Activated CD4-positive, alpha-beta T cell treated with anti-CD3 and anti-CD28 coated beads, Interleukin-2, amount 10 ng/mL, durations not matched to agents 7 days and 5 days (primary cell): ENCODE measurements around the gene SGK1. TPM values are rescaled to one million over a fixed set of nuclear protein-coding genes. Genes with fewer than 3 reads are reported as not detected.

Experiments used
- CTCF ChIA-PET: fragments of 350-600 bp; sonication (Branson Sonifier 250); formaldehyde crosslinking; loops from one replicate; lab custom pipeline; 2021; ENCODE audit warnings: antibody characterized with exemption; lab: Charles Lee
- POLR2A ChIA-PET: fragments of 350-600 bp; sonication (Branson Sonifier 250); formaldehyde crosslinking; loops from one replicate; lab custom pipeline; 2021; ENCODE audit warnings: antibody characterized with exemption; lab: Charles Lee
- DNase-seq: peaks from one replicate; pipeline ENCODE4 v3.0.0-alpha.2; 2020
- H3K27ac Mint-ChIP-seq: one replicate; pipeline ENCODE4 v1.8.0; 2021; ENCODE audit warnings: mild to moderate bottlenecking, moderate library complexity, mixed read lengths
- H3K27me3 Mint-ChIP-seq: one replicate; pipeline ENCODE4 v1.8.0; 2021; ENCODE audit warnings: mixed read lengths
- H3K36me3 Mint-ChIP-seq: one replicate; pipeline ENCODE4 v1.8.0; 2021; ENCODE audit warnings: low read depth, mixed read lengths
- H3K4me1 Mint-ChIP-seq: one replicate; pipeline ENCODE4 v1.8.0; 2021; ENCODE audit warnings: mixed read lengths
- H3K4me3 Mint-ChIP-seq: one replicate; pipeline ENCODE4 v1.8.0; 2021; ENCODE audit warnings: mild to moderate bottlenecking, moderate library complexity, mixed read lengths
- H3K9me3 Mint-ChIP-seq: one replicate; pipeline ENCODE4 v1.8.0; 2021; ENCODE audit warnings: mixed read lengths
- total RNA-seq, 2 experiments: library from RNA; stranded (reverse); gene quantifications; one replicate each; pipeline ENCODE4 v1.2.3, GENCODE V29; 2021

Gene SGK1
- total RNA-seq, 2 experiments from 2014 or later, result 12.1 to 12.8 TPM

- Mint-ChIP-seq H3K4me3 (peak overlapping the region; percentile 97), H3K36me3 (peaks cover 33% of the 10 kb centered on the region), H3K4me1 (peaks cover 56% of the 10 kb centered on the region), H3K27ac (peak overlapping the region; percentile 97), H3K27me3 (peaks cover 13% of the 10 kb centered on the region), H3K9me3 (no peaks in the 10 kb centered on the region)
- CTCF ChIA-PET, result interaction anchor here (0.6 to 1.6 kb wide), 9 partner anchors 9 to 839 kb away, joined by 3 to 11 read pairs (median 3); no protein-coding TSS in a partner anchor
- POLR2A ChIA-PET, result no interaction called here
- DNase-seq, result peak; percentile 90
Observed at GRCh38 chr6:134174672-134175531, 143.0 kb downstream of the SGK1 start.

- POLR2A ChIA-PET, result interaction anchor here (0.5 kb wide), 1 partner anchor 648 kb away, joined by 7 read pairs; no protein-coding TSS in a partner anchor
Observed at GRCh38 chr6:134173936-134174671, 143.8 kb downstream of the SGK1 start.

DNA sequence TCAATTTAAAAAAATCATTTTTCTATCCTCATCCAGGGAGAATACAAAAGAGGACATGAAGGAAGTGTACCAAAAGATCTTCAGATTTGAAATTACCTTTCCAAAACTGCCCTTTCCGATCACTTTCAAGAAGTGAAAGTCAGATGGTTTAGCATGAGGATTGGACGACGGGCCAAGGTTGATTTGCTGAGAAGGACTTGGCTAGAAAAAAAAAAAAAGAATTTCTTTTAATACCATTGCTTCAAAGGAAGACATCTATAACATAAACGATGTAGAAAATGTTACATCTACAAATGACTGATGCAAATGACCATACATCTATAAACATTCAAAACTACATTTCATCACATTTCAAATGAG is 144.6 kb downstream of the SGK1 start:
- no peaks in the 10 kb centered on the region for H3K9me3 Mint-ChIP-seq
- peak overlapping the region; percentile 97 for H3K4me3 Mint-ChIP-seq
- H3K27me3 Mint-ChIP-seq, result peaks cover 13% of the 10 kb centered on the region
- no peak for DNase-seq
- H3K27ac Mint-ChIP-seq, result no peak overlapping the region
- CTCF ChIA-PET, result interaction anchor here (0.6 to 1.6 kb wide), 12 partner anchors 8 to 767 kb away, joined by 3 to 11 read pairs (median 3); no protein-coding TSS in a partner anchor
- H3K4me1 Mint-ChIP-seq, result peaks cover 50% of the 10 kb centered on the region
- peaks cover 38% of the 10 kb centered on the region for H3K36me3 Mint-ChIP-seq
- POLR2A ChIA-PET, result interaction anchor here (0.5 kb wide), 1 partner anchor 649 kb away, joined by 7 read pairs; no protein-coding TSS in a partner anchor

More at GRCh38 chr6:134173936-134174671, 143.8 kb downstream of the SGK1 start:
- Mint-ChIP-seq H3K9me3 (no peaks in the 10 kb centered on the region), H3K4me3 (peak overlapping the region; percentile 97), H3K27ac (peak overlapping the region; percentile 97), H3K27me3 (peaks cover 13% of the 10 kb centered on the region), H3K4me1 (peaks cover 53% of the 10 kb centered on the region), H3K36me3 (peaks cover 36% of the 10 kb centered on the region)
- DNase-seq, result peak; percentile 88
- CTCF ChIA-PET, result interaction anchor here (0.6 to 1.6 kb wide), 16 partner anchors 9 to 840 kb away, joined by 3 to 11 read pairs (median 3); no protein-coding TSS in a partner anchor

- Mint-ChIP-seq H3K36me3 (peaks cover 40% of the 10 kb centered on the region), H3K9me3 (no peaks in the 10 kb centered on the region), H3K4me1 (peaks cover 45% of the 10 kb centered on the region), H3K27me3 (peaks cover 13% of the 10 kb centered on the region), H3K4me3 (peak overlapping the region; percentile 97), H3K27ac (no peak overlapping the region)
- ChIA-PET CTCF (no interaction called here), POLR2A (no interaction called here)
- DNase-seq, result no peak
Observed at GRCh38 chr6:134172706-134173365, 145.1 kb downstream of the SGK1 start.

DNA sequence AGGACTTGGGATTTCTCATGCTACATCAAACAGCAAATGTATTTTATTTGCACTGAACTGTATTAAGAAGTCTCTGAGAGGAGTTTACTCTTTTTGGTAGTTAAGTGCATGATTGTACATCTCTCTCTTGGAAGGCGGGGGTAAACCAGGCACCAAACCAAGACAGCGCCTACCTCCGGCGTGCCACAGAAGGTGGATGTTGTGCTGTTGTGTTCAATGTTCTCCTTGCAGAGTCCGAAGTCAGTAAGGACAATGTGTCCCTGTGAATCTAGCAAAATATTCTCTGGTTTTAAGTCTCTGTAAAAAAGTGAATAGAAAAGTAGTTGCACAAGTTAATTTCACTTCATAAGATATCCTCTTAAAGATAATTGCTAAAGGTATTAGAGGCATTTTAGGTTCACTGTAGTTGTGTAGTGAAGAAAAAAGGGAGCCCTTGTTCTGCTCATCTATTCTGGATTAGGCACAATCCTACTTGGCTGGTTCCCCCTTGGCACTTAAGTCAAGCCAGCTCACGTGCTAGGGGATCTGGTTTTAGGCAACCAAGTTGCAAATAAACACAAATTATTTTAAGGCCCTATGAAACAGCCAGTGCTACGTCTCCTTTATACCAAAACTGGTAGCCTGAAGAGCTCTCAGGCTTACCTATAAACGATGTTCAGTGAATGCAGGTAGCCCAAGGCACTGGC is 145.7 kb downstream of the SGK1 start:
- CTCF ChIA-PET, result no interaction called here
- no peak for DNase-seq
- POLR2A ChIA-PET, result no interaction called here
- peaks cover 40% of the 10 kb centered on the region for H3K36me3 Mint-ChIP-seq
- H3K27ac Mint-ChIP-seq, result no peak overlapping the region
- peaks cover 8% of the 10 kb centered on the region for H3K27me3 Mint-ChIP-seq
- H3K9me3 Mint-ChIP-seq, result no peaks in the 10 kb centered on the region
- H3K4me1 Mint-ChIP-seq, result peaks cover 38% of the 10 kb centered on the region
- H3K4me3 Mint-ChIP-seq, result no peak overlapping the region

- no peaks in the 10 kb centered on the region for H3K9me3 Mint-ChIP-seq
- peaks cover 40% of the 10 kb centered on the region for H3K36me3 Mint-ChIP-seq
- no peak for DNase-seq
- H3K4me3 Mint-ChIP-seq, result no peak overlapping the region
- CTCF ChIA-PET, result no interaction called here
- peaks cover 6% of the 10 kb centered on the region for H3K27me3 Mint-ChIP-seq
- H3K27ac Mint-ChIP-seq, result no peak overlapping the region
- POLR2A ChIA-PET, result no interaction called here
- peaks cover 36% of the 10 kb centered on the region for H3K4me1 Mint-ChIP-seq
Observed at GRCh38 chr6:134171517-134171916, 146.4 kb downstream of the SGK1 start.

- no peak for DNase-seq
- peaks cover 32% of the 10 kb centered on the region for H3K4me1 Mint-ChIP-seq
- H3K4me3 Mint-ChIP-seq, result no peak overlapping the region
- ChIA-PET POLR2A (no interaction called here), CTCF (no interaction called here)
- peaks cover 38% of the 10 kb centered on the region for H3K36me3 Mint-ChIP-seq
- H3K27me3 Mint-ChIP-seq, result peaks cover 3% of the 10 kb centered on the region
- no peaks in the 10 kb centered on the region for H3K9me3 Mint-ChIP-seq
- no peak overlapping the region for H3K27ac Mint-ChIP-seq
Observed at GRCh38 chr6:134170844-134171243, 147.1 kb downstream of the SGK1 start.

DNA sequence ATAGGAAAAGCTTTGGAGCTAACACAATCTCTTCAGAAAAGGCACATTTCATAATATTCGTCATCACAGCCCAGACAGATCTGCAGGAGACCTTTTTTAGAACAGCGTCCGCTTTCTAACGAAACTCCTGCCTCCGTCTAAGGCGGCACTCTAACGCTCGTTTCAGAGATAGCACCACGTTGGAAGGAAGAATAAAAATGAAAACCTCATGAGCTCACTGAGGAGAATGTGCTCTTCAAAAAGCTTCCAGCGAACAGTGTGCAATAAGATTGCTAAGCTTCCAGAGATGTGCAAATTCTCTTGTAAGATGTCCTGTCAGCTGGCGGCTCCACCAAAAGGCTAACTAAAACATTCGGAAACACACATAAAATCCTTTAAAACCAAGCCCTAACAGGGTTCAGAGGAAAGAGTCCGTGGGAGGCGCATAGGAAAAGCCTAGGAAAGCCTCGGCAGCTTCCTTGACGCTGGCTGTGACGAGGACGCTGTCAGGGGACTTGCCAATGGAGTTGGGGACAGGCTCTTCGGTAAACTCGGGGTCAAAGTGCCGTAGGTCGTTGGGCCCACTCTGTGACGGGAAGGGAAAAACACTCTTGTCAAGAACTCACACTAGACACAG is 147.9 kb downstream of the SGK1 start:
- no peak overlapping the region for H3K27ac Mint-ChIP-seq
- no peaks in the 10 kb centered on the region for H3K27me3 Mint-ChIP-seq
- no peak overlapping the region for H3K4me3 Mint-ChIP-seq
- ChIA-PET POLR2A (no interaction called here), CTCF (interaction anchor here (1.1 kb wide), 1 partner anchor 25 kb away, joined by 3 read pairs; no protein-coding TSS in a partner anchor)
- H3K36me3 Mint-ChIP-seq, result peaks cover 38% of the 10 kb centered on the region
- no peak for DNase-seq
- H3K4me1 Mint-ChIP-seq, result peaks cover 28% of the 10 kb centered on the region
- no peaks in the 10 kb centered on the region for H3K9me3 Mint-ChIP-seq

- DNase-seq, result no peak
- H3K9me3 Mint-ChIP-seq, result no peaks in the 10 kb centered on the region
- no peak overlapping the region for H3K4me3 Mint-ChIP-seq
- H3K36me3 Mint-ChIP-seq, result peaks cover 33% of the 10 kb centered on the region
- ChIA-PET CTCF (interaction anchor here (0.7 to 1.4 kb wide), 2 partner anchors 13 to 472 kb away, joined by 3 to 5 read pairs; no protein-coding TSS in a partner anchor), POLR2A (no interaction called here)
- no peak overlapping the region for H3K27ac Mint-ChIP-seq
- H3K4me1 Mint-ChIP-seq, result peaks cover 25% of the 10 kb centered on the region
- no peaks in the 10 kb centered on the region for H3K27me3 Mint-ChIP-seq
Observed at GRCh38 chr6:134168590-134169208, 149.2 kb downstream of the SGK1 start.

- no peak for DNase-seq
- Mint-ChIP-seq H3K36me3 (peaks cover 20% of the 10 kb centered on the region), H3K9me3 (no peaks in the 10 kb centered on the region), H3K4me1 (peaks cover 11% of the 10 kb centered on the region), H3K4me3 (no peak overlapping the region), H3K27ac (no peak overlapping the region), H3K27me3 (no peaks in the 10 kb centered on the region)
- POLR2A ChIA-PET, result no interaction called here
- CTCF ChIA-PET, result interaction anchor here (0.6 to 1.6 kb wide), 4 partner anchors 43 to 774 kb away, joined by 3 to 4 read pairs (median 4); no protein-coding TSS in a partner anchor
Observed at GRCh38 chr6:134166511-134167261, 151.2 kb downstream of the SGK1 start.
